GM18502 (cell line): ENCODE results near the gene PSMC6.

ENCODE experiments used
- ATAC-seq: cut with Tn5 transposase; IDR thresholded peaks from one replicate; pipeline ENCODE4 v1.9.1; 2021; ENCODE audit warnings: mild to moderate bottlenecking; ENCODE audit not compliant: unreplicated experiment, poor library complexity

PSMC6 gene

DNA sequence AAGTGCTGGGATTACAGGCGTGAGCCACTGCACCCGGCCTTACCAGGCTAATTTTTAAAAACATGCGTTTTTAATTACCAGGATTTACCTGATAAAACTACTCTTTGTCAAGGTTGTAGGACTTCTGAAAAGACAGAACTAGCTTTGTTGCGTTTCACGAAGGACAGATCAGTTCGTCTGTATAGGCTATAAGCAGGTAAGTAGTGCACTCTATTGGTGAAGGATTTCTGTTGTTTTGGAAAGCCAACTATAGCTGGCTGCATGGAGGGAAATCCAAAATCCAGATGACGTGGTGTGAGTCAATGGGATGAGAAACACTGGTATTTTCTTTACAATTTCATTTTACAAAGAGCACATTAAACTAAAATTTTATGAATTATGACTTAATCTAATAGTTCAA, 69.8 kb downstream of the PSMC6 start:
- ATAC-seq, result no peak
